Mucosa of rectum (tissue), 2 donors: ENCODE data around the gene USP15.
"Not testable (repeated sequence)": the region's sequence is repeated elsewhere in the genome, so short reads cannot be mapped to it uniquely, and the experiment has no call there.

Experiments
- H3K27ac ChIP-seq, 2 donors: one replicate each; pipeline ENCODE4 v1.7.0; 2013; ENCODE audit warnings: inconsistent platforms in 2 of 2, low read depth in 2 of 2, low read length in 2 of 2
- H3K27me3 ChIP-seq, 2 donors: one replicate each; pipeline ENCODE4 v1.7.0; 2013; ENCODE audit warnings: low read length in 2 of 2; ENCODE audit not compliant: control insufficient read depth in 2 of 2, insufficient read depth in 2 of 2
- H3K36me3 ChIP-seq, 2 donors: one replicate each; pipeline ENCODE4 v1.7.0; 2013; ENCODE audit warnings: low read length in 2 of 2; ENCODE audit not compliant: control insufficient read depth in 2 of 2, insufficient read depth in 2 of 2
- H3K4me1 ChIP-seq, 2 donors: one replicate each; pipeline ENCODE4 v1.7.0; 2013; ENCODE audit warnings: low read length in 2 of 2, mild to moderate bottlenecking in 1 of 2; ENCODE audit not compliant: control insufficient read depth in 2 of 2, insufficient read depth in 2 of 2
- H3K4me3 ChIP-seq, 2 donors: one replicate each; pipeline ENCODE4 v1.7.0; 2013; ENCODE audit warnings: low read length in 2 of 2
- H3K9ac ChIP-seq, 2 donors: one replicate each; pipeline ENCODE4 v1.7.0; 2013; ENCODE audit warnings: low read length in 2 of 2, low read depth in 1 of 2, mild to moderate bottlenecking in 1 of 2
- H3K9me3 ChIP-seq, 2 donors: one replicate each; pipeline ENCODE4 v1.7.0; 2013; ENCODE audit warnings: low read length in 2 of 2; ENCODE audit not compliant: control insufficient read depth in 2 of 2
- donor health status: healthy.
- donor health status: Normal muscosa, but diverticular disease.

Gene USP15

DNA sequence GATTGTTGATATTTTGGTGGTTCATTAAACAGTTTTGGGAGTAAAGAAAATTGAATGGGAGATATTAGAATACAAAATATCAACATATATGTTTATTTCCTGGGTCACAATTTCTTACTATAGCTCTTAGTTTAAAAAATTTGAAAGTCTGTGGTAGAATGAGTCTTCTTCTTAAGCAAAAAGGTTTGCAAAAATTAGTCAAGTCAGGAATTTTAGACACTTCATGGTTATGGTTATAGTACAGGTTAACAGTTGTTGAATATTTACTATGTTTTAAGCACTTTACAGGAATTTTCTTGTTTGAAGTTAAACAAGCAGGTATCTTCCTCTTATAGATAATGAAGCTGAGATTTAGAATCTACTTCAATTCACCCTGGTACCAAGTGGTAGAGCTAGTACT, 56.8 kb downstream of the USP15 start:
- no peaks in the 10 kb centered on the region for H3K4me1 ChIP-seq
- H3K9me3 ChIP-seq = no peaks in the 10 kb centered on the region
- no peaks in the 10 kb centered on the region for H3K27me3 ChIP-seq
- H3K9ac ChIP-seq = no peak overlapping the region
- H3K27ac ChIP-seq = no peak overlapping the region
- H3K36me3 ChIP-seq = peaks cover 17 to 20% of the 10 kb centered on the region in 2 donors
- no peak overlapping the region for H3K4me3 ChIP-seq

DNA sequence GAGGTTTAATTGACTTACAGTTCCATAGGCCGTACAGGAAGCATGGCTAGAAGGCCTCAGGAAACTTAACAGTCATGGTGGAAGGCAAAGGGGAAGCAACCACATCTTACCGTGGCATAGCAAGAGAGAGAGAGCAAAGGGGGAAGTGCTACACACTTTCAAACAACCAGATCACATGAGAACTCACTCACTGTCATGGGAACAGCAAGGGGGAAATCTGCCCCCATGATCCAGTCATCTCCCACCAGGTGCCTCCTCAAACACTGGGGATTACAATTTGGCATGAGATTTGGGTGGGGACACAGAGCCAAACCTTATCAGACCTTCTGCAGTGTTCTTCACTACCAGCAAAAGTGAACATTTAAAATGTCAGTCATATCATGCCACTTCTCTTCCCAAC, 58.9 kb downstream of the USP15 start:
- no peaks in the 10 kb centered on the region for H3K9me3 ChIP-seq
- H3K36me3 ChIP-seq = peaks cover 27 to 29% of the 10 kb centered on the region in 2 donors
- no peaks in the 10 kb centered on the region for H3K4me1 ChIP-seq
- H3K27me3 ChIP-seq = no peaks in the 10 kb centered on the region
- no peak overlapping the region for H3K4me3 ChIP-seq
- no peak overlapping the region for H3K27ac ChIP-seq
- H3K9ac ChIP-seq = no peak overlapping the region

- H3K27me3 ChIP-seq = no peaks in the 10 kb centered on the region
- H3K4me3 ChIP-seq = no peak overlapping the region
Observed at GRCh38 chr12:62320054-62320453, 59.9 kb downstream of the USP15 start.

DNA sequence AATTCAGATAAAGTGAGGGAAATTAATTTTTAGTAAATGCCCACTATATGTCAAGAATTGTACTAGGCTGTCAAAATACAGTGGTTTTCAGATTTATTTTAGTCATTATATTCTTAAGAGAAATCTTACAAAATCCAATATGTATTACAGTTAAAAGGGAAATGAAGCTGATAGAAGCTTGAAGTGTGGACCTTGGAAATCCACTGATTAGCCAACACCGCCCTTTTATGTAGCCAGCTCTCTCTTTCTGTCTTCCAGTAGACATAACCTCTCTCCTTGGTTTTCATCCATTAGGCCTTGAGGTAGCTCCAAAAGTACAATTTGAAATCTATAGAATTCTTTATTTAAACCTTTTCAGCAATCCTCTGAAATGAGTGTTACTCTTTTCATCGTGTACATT, 63.2 kb downstream of the USP15 start:
- Histone ChIP-seq H3K9me3 (no peaks in the 10 kb centered on the region), H3K27ac (no peak overlapping the region), H3K36me3 (peaks cover 31% of the 10 kb centered on the region in 2 donors)

More at GRCh38 chr12:62320054-62320453, 59.9 kb downstream of the USP15 start:
- Histone ChIP-seq H3K9ac (no peak overlapping the region), H3K36me3 (peaks cover 29 to 30% of the 10 kb centered on the region in 2 donors), H3K9me3 (no peaks in the 10 kb centered on the region), H3K27ac (no peak overlapping the region), H3K4me1 (no peaks in the 10 kb centered on the region)

GRCh38 chr12:62328296-62328921, 68.2 kb downstream of the USP15 start:
- no peak overlapping the region for H3K9ac ChIP-seq
- H3K36me3 ChIP-seq = peaks cover 5 to 8% of the 10 kb centered on the region in 2 donors
- no peaks in the 10 kb centered on the region for H3K27me3 ChIP-seq
- no peaks in the 10 kb centered on the region for H3K4me1 ChIP-seq
- H3K27ac ChIP-seq = no peak overlapping the region
- no peak overlapping the region for H3K4me3 ChIP-seq
- H3K9me3 ChIP-seq = no peaks in the 10 kb centered on the region

More for the DNA sequence above, 63.2 kb downstream of the USP15 start:
- Histone ChIP-seq H3K4me3 (no peak overlapping the region), H3K4me1 (no peaks in the 10 kb centered on the region), H3K27me3 (no peaks in the 10 kb centered on the region), H3K9ac (no peak overlapping the region)

GRCh38 chr12:62331306-62331705, 71.1 kb downstream of the USP15 start:
- H3K4me1 ChIP-seq = no peaks in the 10 kb centered on the region
- no peak overlapping the region for H3K27ac ChIP-seq
- no peaks in the 10 kb centered on the region for H3K9me3 ChIP-seq
- H3K27me3 ChIP-seq = no peaks in the 10 kb centered on the region
- H3K9ac ChIP-seq = no peak overlapping the region
- H3K4me3 ChIP-seq = no peak overlapping the region
- no peaks in the 10 kb centered on the region for H3K36me3 ChIP-seq

GRCh38 chr12:62332598-62332997, 72.4 kb downstream of the USP15 start:
- no peaks in the 10 kb centered on the region for H3K27me3 ChIP-seq
- H3K4me3 ChIP-seq = no peak overlapping the region
- H3K27ac ChIP-seq = no peak overlapping the region
- no peaks in the 10 kb centered on the region for H3K9me3 ChIP-seq
- no peaks in the 10 kb centered on the region for H3K36me3 ChIP-seq
- H3K4me1 ChIP-seq = no peaks in the 10 kb centered on the region
- H3K9ac ChIP-seq = no peak overlapping the region

- no peaks in the 10 kb centered on the region for H3K36me3 ChIP-seq
- no peaks in the 10 kb centered on the region for H3K4me1 ChIP-seq
- H3K4me3 ChIP-seq = no peak overlapping the region
- no peak overlapping the region for H3K9ac ChIP-seq
- H3K9me3 ChIP-seq = no peaks in the 10 kb centered on the region
- no peak overlapping the region for H3K27ac ChIP-seq
- H3K27me3 ChIP-seq = no peaks in the 10 kb centered on the region
Observed at GRCh38 chr12:62335057-62335456, 74.9 kb downstream of the USP15 start.

- Histone ChIP-seq H3K9me3 (no peaks in the 10 kb centered on the region), H3K27me3 (no peaks in the 10 kb centered on the region), H3K36me3 (no peaks in the 10 kb centered on the region), H3K4me3 (no peak overlapping the region), H3K4me1 (no peaks in the 10 kb centered on the region), H3K9ac (no peak overlapping the region), H3K27ac (no peak overlapping the region)
Observed at GRCh38 chr12:62335796-62336195, 75.6 kb downstream of the USP15 start.

DNA sequence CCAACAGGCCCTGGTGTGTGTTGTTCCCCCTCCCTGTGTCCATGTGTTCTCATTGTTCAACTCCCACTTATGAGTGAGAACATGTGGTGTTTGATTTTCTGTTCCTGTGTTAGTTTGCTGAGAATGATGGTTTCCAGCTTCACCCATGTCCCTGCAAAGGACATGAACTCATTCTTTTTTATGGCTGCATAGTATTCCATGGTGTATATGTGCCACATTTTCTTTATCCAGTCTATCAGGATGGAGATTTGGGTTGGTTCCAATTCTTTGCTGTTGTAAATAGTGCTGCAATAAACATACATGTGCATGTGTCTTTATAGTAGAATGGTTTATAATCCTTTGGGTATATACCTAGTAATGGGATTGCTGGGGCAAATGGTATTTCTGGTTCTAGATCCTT, 77.4 kb downstream of the USP15 start:
- H3K9ac ChIP-seq, H3K36me3 ChIP-seq, H3K27me3 ChIP-seq, H3K4me1 ChIP-seq, H3K4me3 ChIP-seq, H3K9me3 ChIP-seq, H3K27ac ChIP-seq: not testable (repeated sequence)
